ENCODE measurements around the gene PLEKHA1.

DNA sequence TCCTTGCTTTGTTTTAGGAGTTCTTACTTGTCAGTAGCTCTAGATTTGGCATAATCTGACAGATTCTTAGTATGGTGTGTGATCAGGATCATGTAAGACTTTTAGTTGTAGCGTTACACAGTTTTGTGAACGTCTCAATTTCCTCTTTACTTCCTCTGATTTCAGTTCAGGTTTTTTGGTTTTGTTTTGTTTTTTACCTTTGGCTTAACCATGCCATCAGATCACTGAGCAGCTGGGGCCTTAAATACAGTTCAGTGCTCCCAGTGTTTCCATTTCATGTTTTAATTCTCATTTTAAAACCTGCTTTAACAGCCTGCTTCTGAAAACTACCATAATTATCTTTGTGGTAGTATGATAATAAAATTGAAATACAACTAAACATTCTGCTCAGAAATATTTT is 52.8 kb downstream of the PLEKHA1 start:
- TF ChIP-seq GABPA (IDR thresholded peaks at IDR 0.05; ENCODE audit: low read depth) (no peak), NRF1 (IDR thresholded peaks at IDR 0.05; ENCODE audit: low read depth, low read length) (no peak), CHD2 (IDR thresholded peaks at IDR 0.05; ENCODE audit: low read length, partially characterized antibody) (no peak), JUND (IDR thresholded peaks at IDR 0.05) (no peak), SMC3 (IDR thresholded peaks at IDR 0.05; ENCODE audit: low read depth, low read length) (no peak), EP300 (IDR thresholded peaks at IDR 0.05; ENCODE audit: borderline replicate concordance in 1 of 2, low read depth in 1 of 2, low read length in 1 of 2) (no peak)
- TF ChIP-seq, protein P1, sequence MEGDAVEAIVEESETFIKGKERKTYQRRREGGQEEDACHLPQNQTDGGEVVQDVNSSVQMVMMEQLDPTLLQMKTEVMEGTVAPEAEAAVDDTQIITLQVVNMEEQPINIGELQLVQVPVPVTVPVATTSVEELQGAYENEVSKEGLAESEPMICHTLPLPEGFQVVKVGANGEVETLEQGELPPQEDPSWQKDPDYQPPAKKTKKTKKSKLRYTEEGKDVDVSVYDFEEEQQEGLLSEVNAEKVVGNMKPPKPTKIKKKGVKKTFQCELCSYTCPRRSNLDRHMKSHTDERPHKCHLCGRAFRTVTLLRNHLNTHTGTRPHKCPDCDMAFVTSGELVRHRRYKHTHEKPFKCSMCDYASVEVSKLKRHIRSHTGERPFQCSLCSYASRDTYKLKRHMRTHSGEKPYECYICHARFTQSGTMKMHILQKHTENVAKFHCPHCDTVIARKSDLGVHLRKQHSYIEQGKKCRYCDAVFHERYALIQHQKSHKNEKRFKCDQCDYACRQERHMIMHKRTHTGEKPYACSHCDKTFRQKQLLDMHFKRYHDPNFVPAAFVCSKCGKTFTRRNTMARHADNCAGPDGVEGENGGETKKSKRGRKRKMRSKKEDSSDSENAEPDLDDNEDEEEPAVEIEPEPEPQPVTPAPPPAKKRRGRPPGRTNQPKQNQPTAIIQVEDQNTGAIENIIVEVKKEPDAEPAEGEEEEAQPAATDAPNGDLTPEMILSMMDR (IDR thresholded peaks at IDR 0.05) = no peak
